ENCODE measurements around the gene CWF19L1.

CWF19L1 gene

GRCh38 chr10:100248820-100249219, 18.6 kb downstream of the CWF19L1 start:
- DNase-seq: no peak

DNA sequence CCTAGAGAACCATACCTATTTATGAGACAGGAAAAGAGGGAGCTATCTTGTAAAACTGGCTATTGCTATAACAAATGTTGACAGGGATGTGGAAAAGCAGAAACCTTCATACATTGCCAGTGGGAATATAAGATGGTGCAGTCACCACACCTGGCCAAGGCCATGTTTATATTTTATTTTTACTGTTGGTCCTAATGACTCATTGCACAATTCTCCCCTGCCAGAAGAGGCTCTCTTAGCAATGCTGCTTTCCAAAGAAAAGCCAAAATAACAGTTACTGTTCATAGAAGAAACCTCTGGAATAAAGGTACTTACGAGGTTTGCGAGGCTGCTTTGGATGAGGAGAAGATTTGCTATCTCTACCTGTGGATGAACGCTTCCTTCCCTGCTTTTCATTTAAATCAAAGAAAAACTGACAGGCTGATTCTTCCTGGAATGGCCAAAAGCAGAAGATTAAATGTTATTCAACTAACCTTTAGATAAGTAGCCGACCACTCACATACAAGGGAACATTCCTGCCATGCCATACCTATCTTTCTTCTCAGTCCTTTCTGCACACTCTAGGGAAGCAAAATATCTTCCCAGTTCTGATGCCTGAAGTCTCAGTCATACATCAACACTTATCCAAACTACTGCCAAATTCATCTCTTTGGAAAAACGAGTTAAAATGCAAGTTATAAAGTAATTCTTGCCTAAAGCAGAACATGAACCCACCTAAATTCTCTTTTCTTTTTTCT, 21.8 kb downstream of the CWF19L1 start:
- DNase-seq: no peak

DNA sequence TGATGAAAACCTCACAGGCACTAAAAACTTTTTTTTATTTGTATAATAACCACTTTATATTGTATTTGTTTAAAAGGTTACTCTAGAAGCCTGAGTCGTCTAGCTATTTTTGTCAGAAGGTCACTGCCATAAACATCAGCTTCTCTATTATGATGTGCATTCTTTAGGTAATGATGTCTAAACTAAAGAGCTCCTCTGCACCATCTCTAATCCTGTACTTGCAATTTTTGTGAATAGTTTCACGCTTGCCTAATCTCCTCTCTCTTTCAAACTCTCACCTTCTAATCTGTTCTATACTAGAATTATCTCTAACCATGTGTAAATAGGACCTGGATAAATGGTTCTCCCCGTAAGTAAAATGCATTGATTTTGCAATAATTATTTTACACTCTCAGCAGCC, 27.6 kb downstream of the CWF19L1 start:
- no peak for DNase-seq

DNA sequence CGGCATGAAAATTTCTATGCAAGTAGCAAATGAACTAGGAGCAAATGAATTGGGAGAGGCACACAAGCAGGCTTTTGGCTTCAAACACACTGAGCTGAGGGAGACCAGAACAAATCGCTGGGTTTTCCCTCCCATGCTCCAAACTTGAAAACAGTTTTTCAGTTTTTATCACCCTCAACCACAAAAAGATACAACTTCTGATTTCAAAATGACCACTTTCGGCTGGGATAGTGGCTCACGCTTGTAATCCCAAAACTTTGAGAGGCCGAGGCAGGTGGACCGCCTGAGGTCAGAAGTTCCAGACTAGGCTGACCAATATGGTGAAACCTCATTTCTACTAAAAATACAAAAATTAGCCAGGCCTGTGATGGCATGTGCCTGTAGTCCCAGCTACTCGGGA, 29.0 kb downstream of the CWF19L1 start:
- DNase-seq: no peak

DNA sequence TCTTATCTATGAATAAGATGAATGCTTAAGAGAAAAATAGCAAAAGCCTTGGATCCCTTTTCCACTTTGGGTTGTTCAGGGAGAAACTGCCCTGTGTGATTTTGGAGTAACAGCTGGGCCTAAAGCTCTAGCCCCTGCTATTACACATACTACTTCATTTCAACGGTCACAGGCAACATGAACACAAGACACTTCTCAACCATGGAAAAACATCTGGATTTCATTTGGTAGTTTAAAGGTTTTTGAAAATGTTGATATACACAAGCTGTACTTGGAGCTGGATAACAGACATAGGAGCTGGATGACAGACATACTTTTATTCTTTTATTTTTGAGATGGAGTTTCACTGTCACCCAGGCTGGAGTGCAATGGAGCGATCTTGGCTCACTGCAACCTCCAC, 35.3 kb downstream of the CWF19L1 start:
- DNase-seq: peak; percentile 13

DNA sequence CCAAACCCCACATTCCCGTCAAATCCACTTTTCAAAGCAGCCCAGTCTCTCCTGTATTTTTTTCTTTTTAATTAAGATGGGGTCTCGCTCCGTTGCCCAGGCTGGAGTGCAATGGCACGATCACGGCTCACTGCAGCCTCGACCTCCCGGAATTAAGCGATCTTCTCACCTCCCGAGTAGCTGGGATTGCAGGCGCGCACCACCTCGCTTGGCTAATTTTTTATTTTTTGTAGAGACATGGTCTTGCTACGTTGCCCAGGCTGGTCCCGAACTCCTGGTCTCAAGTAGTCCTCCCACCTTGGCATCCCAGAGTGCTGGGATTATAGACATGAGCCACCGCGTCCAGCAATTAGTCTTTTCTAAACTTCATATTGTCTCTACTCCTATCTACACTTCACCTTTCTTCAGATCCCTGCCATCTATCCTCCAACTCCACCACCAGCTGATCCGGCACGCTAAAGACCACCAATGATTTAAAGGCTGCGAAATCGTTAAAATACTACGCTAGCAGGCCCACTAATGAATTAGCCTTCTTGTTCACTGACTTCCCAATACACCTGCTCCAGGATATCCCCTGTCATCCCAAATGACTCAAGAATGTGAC, 37.5 kb downstream of the CWF19L1 start:
- DNase-seq: no peak

GRCh38 chr10:100223879-100224278, 43.6 kb downstream of the CWF19L1 start:
- no peak for DNase-seq

- no peak for DNase-seq
Measured at GRCh38 chr10:100222529-100222928, 44.9 kb downstream of the CWF19L1 start.

- DNase-seq: no peak
Measured at GRCh38 chr10:100216006-100216405, 51.4 kb downstream of the CWF19L1 start.

DNA sequence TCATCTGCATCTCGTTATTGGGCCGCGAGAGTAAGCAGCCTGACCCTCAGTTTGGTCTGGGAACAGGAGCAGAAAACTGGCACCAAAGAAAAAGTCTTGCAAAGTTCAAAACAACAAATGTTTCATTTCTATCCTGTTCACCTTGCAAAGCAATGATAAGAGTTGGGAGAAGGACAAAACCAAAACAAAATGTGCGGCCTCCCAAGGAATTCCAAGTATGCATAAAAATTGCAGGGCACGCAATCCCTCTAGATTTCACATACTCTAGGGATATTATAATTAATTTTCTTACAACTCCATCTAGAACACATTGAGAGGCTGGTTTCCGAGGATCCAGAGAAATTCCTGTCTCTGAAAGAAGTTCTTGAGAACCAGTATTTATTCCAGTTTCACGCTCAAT, 58.1 kb downstream of the CWF19L1 start:
- peak; percentile 62 for DNase-seq

GRCh38 chr10:100208276-100208675, 59.2 kb downstream of the CWF19L1 start:
- DNase-seq: no peak

- DNase-seq: no peak
Measured at GRCh38 chr10:100204370-100204769, 63.1 kb downstream of the CWF19L1 start.

DNA sequence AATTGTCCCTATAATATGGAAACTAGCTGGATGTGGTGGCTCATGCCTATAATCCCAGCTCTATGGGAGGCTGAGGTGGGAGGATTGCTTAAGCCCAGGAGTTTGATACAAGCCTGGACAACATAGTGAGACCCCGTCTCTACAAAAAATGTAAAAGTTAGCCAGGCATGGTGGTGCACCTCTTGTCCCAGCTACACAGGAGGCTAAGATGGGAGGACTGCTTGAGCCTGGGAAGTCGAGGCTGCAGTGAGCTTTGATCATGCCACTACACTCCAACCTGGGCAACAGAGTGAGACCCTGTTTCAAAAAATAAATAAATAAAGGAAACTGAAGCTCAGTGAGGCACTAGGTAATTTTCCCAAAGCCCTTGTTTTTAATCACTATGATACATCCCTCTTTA, 65.9 kb downstream of the CWF19L1 start:
- no peak for DNase-seq

GRCh38 chr10:100194711-100195110, 72.7 kb downstream of the CWF19L1 start:
- no peak for DNase-seq

GRCh38 chr10:100192350-100192749, 75.1 kb downstream of the CWF19L1 start:
- no peak for DNase-seq

- peak; percentile 42 for DNase-seq
Measured at GRCh38 chr10:100186253-100187212, 80.9 kb downstream of the CWF19L1 start.

DNA sequence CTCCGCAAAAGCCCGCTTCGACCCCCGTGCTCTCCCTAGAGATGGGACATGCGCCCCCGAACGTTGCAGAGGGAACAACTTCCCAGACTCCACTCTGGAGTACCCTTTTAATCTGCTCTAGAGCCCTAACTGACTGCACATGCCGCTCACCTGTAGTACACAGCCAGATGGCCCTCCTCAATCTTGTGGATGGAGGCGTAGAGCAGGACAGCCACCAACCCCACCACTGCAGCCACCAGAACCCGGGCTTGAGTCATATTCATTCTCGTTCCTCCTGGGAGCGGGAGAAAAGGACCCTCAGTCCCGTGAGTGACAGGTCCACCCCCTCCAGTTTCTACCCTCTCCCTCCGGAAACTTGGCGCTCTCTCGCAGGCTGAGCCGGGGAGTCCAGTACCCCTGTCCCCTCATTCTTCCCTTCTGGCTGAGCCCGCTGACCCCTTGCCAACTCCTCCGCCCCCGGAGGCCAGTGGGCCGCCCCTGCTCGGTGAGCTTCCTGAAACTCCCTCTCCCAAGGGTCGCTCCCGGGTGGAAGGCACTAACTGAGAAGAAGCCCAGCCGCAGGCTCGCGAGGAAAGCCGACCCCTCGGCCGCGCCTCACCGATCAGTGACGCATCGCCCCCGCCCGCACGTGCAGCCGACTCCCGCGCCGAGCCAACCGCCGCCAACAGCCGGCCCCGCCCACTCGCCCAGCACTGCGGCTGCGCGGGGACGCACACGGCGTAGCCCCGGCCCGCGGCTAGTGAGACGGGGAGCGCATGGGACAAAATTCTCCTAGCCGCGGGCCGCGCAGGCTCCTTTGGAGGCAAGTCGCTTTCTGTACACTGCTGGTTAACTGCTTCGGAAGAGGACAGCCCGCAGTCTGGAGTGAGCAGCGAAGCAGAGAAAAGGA, 81.8 kb downstream of the CWF19L1 start, which contains the start of gene ERLIN1:
Gene ERLIN1 (minus strand): TSS at position 666 of the 889 bp plus-strand sequence. CDS start 403 bp downstream, at position 263.
- peak; percentile 92 for DNase-seq

- DNase-seq: peak; percentile 8
Measured at GRCh38 chr10:100184840-100185239, 82.6 kb downstream of the CWF19L1 start.

DNA sequence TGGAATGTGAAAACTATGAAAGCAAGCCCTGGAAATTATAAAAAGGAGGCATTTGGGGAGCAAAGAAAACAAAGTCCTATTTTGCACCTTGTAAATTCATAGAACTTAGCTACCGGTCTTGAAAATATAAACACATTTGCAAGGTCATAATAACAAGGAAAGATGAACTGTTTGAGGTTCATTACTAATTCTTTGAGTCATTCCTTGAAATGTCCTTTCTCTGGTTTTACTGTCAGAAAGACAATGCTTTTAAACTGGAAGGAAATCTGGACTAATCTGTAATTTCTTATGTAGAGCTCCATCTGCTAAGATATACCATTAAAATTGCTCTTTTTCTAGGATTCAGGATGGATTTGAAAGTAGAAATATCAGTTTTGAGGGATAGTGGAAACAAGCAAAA, 83.0 kb downstream of the CWF19L1 start:
- DNase-seq: no peak

DNA sequence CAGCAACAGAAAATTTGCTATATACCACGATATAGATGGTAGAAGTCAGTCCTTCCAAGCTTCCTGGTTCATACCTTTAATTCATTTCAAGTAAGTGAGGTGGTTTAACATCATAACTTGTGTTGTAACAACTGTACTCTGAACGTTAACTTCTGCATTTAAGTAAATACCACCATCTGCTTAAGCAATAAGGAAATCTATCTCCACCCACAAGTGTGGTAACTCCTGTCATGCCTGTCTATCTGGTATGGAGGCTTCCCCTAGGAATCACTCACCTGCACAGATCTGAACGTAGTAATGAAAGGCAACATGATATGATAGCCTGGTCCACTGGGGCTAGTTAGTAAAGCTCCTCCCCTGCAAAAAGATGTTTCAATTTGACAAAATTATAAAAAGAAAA, 84.0 kb downstream of the CWF19L1 start:
- DNase-seq: no peak

DNA sequence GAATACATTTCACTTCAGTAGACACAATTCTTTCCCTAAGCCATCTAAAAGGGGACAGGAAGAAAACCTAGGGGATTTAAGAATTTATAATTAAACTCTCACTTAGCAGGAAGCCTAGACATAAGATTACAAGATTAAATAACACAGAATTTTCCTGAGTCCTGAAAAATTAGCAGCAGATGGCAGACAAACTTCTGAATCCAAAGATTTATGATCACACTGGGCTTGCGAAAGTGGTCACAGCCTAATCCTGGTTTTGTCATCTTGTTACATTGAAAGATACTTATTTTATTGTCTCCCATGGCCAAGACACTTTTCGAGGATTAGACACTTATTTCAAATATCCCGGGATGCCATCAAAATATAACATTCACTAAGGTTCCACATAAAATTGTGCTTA, 84.5 kb downstream of the CWF19L1 start:
- no peak for DNase-seq

All from fibroblast of skin of abdomen (primary cell).